Progenitor cell of endocrine pancreas (in vitro differentiated cells): ENCODE measurements around the gene NOL12. TPM values are rescaled to one million over a fixed set of nuclear protein-coding genes. Genes with fewer than 3 reads are reported as not detected.

ENCODE experiments used
- DNase-seq: peaks from one replicate; pipeline ENCODE4 v3.0.0; 2021; ENCODE audit warnings: low spot score; ENCODE audit not compliant: unreplicated experiment
- H3K27ac Mint-ChIP-seq: 2 replicates; pipeline ENCODE4 v1.8.0; 2021; ENCODE audit warnings: mild to moderate bottlenecking, moderate library complexity, mixed read lengths
- H3K27me3 Mint-ChIP-seq: 2 replicates; pipeline ENCODE4 v1.8.0; 2021; ENCODE audit warnings: mixed read lengths
- H3K36me3 Mint-ChIP-seq: 2 replicates; pipeline ENCODE4 v1.8.0; 2022; ENCODE audit warnings: mixed read lengths; ENCODE audit not compliant: insufficient read depth
- H3K4me1 Mint-ChIP-seq: 2 replicates; pipeline ENCODE4 v1.8.0; 2021; ENCODE audit warnings: low read depth, mixed read lengths
- H3K4me3 Mint-ChIP-seq: 2 replicates; pipeline ENCODE4 v1.8.0; 2021; ENCODE audit warnings: low read depth, mild to moderate bottlenecking, moderate library complexity, mixed read lengths
- H3K9me3 Mint-ChIP-seq: 2 replicates; pipeline ENCODE4 v1.8.0; 2021; ENCODE audit warnings: low read depth, mixed read lengths
- total RNA-seq: library from RNA; stranded (reverse); gene quantifications from 2 replicates; pipeline ENCODE4 v1.2.1, GENCODE V29; 2021
- TF ChIP-seq, protein P1 (sequence below): fragments of 200-600 bp; sonication (generic); IDR thresholded peaks from one replicate; pipeline ENCODE4 v1.5.0; 2021; ENCODE audit warnings: antibody characterized with exemption, mild to moderate bottlenecking; ENCODE audit not compliant: unreplicated experiment

NOL12 gene
- total RNA-seq, 1 donor from 2014 or later: 17.1 TPM

GRCh38 chr22:37733625-37734401 lies 47.7 kb downstream of the NOL12 start:
- H3K9me3 Mint-ChIP-seq: no peaks in the 10 kb centered on the region
- H3K27me3 Mint-ChIP-seq: peaks cover 5% of the 10 kb centered on the region
- H3K27ac Mint-ChIP-seq: peak overlapping the region; percentile 91
- peak overlapping the region; percentile 16 for H3K4me3 Mint-ChIP-seq
- H3K36me3 Mint-ChIP-seq: peaks cover 13% of the 10 kb centered on the region
- no peak for DNase-seq
- TF ChIP-seq, protein P1, sequence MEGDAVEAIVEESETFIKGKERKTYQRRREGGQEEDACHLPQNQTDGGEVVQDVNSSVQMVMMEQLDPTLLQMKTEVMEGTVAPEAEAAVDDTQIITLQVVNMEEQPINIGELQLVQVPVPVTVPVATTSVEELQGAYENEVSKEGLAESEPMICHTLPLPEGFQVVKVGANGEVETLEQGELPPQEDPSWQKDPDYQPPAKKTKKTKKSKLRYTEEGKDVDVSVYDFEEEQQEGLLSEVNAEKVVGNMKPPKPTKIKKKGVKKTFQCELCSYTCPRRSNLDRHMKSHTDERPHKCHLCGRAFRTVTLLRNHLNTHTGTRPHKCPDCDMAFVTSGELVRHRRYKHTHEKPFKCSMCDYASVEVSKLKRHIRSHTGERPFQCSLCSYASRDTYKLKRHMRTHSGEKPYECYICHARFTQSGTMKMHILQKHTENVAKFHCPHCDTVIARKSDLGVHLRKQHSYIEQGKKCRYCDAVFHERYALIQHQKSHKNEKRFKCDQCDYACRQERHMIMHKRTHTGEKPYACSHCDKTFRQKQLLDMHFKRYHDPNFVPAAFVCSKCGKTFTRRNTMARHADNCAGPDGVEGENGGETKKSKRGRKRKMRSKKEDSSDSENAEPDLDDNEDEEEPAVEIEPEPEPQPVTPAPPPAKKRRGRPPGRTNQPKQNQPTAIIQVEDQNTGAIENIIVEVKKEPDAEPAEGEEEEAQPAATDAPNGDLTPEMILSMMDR: no peak
- H3K4me1 Mint-ChIP-seq: peaks cover 33% of the 10 kb centered on the region

DNA sequence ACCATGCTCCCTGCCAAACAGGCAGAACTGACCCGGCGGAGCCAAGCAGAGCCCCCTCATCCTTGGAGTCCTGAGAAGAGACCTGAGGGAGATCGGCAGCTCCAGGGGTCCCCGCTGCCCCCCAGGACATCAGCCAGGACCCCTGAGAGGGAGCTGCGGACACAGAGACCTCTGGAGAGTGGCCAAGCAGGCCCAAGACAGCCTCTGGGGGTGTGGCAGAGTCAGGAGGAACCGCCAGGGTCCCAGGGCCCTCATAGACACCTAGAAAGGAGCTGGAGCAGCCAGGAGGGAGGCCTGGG lies 48.2 kb downstream of the NOL12 start:
- H3K4me3 Mint-ChIP-seq: no peak overlapping the region
- no peak for DNase-seq
- H3K36me3 Mint-ChIP-seq: peaks cover 15% of the 10 kb centered on the region
- H3K27ac Mint-ChIP-seq: peak overlapping the region; percentile 91
- no peaks in the 10 kb centered on the region for H3K9me3 Mint-ChIP-seq
- peaks cover 33% of the 10 kb centered on the region for H3K4me1 Mint-ChIP-seq
- TF ChIP-seq, protein P1: no peak
- peaks cover 5% of the 10 kb centered on the region for H3K27me3 Mint-ChIP-seq

DNA sequence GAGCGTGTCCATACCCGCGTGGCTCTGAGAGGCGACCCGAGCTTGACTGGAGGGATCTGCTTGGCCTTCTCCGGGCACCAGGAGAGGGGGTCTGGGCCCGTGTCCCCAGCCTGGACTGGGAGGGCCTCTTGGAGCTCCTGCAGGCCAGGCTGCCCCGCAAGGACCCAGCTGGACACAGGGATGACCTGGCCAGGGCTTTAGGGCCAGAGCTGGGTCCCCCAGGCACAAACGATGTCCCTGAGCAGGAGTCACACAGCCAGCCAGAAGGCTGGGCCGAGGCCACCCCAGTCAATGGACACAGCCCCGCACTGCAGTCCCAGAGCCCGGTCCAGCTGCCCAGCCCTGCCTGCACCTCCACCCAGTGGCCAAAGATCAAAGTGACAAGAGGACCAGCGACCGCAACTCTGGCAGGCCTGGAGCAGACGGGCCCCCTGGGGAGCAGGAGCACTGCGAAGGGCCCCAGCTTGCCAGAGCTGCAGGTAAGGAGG lies 48.9 kb downstream of the NOL12 start:
- TF ChIP-seq, protein P1: peak; percentile 53
- peak; percentile 50 for DNase-seq
- H3K9me3 Mint-ChIP-seq: no peaks in the 10 kb centered on the region
- H3K36me3 Mint-ChIP-seq: peaks cover 13% of the 10 kb centered on the region
- peaks cover 31% of the 10 kb centered on the region for H3K4me1 Mint-ChIP-seq
- H3K4me3 Mint-ChIP-seq: no peak overlapping the region
- H3K27ac Mint-ChIP-seq: peak overlapping the region; percentile 76
- H3K27me3 Mint-ChIP-seq: peaks cover 5% of the 10 kb centered on the region

- Mint-ChIP-seq H3K27ac (no peak overlapping the region), H3K4me3 (no peak overlapping the region), H3K4me1 (peaks cover 10% of the 10 kb centered on the region), H3K27me3 (peaks cover 5% of the 10 kb centered on the region), H3K9me3 (no peaks in the 10 kb centered on the region), H3K36me3 (peaks cover 10% of the 10 kb centered on the region)
- TF ChIP-seq, protein P1: no peak
- DNase-seq: no peak
Observed at GRCh38 chr22:37739035-37739434, 52.9 kb downstream of the NOL12 start.

DNA sequence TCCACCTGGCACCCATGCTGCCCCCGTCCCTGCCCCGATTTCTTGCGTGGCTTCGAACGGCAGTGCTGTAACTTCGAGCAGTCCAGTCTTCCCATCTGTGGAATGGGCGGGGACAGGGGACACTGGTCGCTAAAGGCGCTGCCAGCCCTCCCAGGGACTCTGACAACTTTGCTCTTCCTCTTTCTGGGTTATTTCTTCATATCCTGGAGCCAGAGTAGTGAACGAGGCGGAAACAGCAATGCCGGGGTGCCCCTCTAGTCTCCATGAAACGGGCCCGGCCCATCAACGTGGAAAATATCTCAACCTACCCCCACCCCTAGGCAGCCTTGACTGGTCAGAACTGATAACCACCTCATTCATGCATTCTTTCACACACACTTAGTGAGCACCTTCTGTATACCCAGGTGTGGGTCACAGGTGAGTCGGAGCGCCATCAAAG lies 53.5 kb downstream of the NOL12 start:
- Mint-ChIP-seq H3K9me3 (no peaks in the 10 kb centered on the region), H3K27me3 (peaks cover 5% of the 10 kb centered on the region), H3K27ac (no peak overlapping the region), H3K4me1 (peaks cover 6% of the 10 kb centered on the region), H3K4me3 (no peak overlapping the region), H3K36me3 (peaks cover 12% of the 10 kb centered on the region)
- TF ChIP-seq, protein P1: no peak
- no peak for DNase-seq
